DND-41 (cell line): Measurements from ENCODE around the gene SETBP1.

Experiments
- ATAC-seq: fragments of 200-7000 bp; cut with Tn5 transposase; 3 replicates; pipeline ENCODE4 v1.9.1; 2021; ENCODE audit warnings: low read depth; ENCODE audit not compliant: insufficient read depth
- DNase-seq: peaks from one replicate; pipeline ENCODE4 v3.0.0-alpha.2; 2020
- H2AFZ ChIP-seq: 2 replicates; pipeline ENCODE4 v1.6.0; 2012; ENCODE audit warnings: low read depth, low read length
- H3K27ac ChIP-seq: 2 replicates; pipeline ENCODE4 v1.5.1; 2012; ENCODE audit warnings: low read length, inconsistent platforms
- H3K27me3 ChIP-seq: fragments of 200-600 bp; sonication (generic); 2 replicates; pipeline ENCODE4 v1.6.0; 2012; ENCODE audit warnings: low read length, mild to moderate bottlenecking, inconsistent platforms; ENCODE audit not compliant: insufficient read depth, poor library complexity
- H3K36me3 ChIP-seq: 2 replicates; pipeline ENCODE4 v1.5.1; 2012; ENCODE audit warnings: low read length, inconsistent platforms; ENCODE audit not compliant: insufficient read depth
- H3K4me1 ChIP-seq: 2 replicates; pipeline ENCODE4 v1.5.1; 2012; ENCODE audit warnings: mild to moderate bottlenecking, low read length; ENCODE audit not compliant: insufficient read depth
- H3K4me2 ChIP-seq: 2 replicates; pipeline ENCODE4 v1.6.0; 2012; ENCODE audit warnings: mild to moderate bottlenecking, moderate library complexity, low read length, inconsistent platforms; ENCODE audit not compliant: insufficient read depth
- H3K4me3 ChIP-seq, 2 experiments: fragments of 200-600 bp in 1 of 2; shearing (Covaris generic) in 1 of 2; 2 replicates each; pipeline ENCODE4 v1.5.1; 2012 to 2016; ENCODE audit warnings: inconsistent platforms in 2 of 2, low read length in 2 of 2, mild to moderate bottlenecking in 2 of 2, low read depth in 1 of 2, moderate library complexity in 1 of 2
- H3K79me2 ChIP-seq: 2 replicates; pipeline ENCODE4 v1.6.0; 2012; ENCODE audit warnings: low read length, inconsistent platforms; ENCODE audit not compliant: insufficient read depth
- H3K9ac ChIP-seq: 2 replicates; pipeline ENCODE4 v1.6.0; 2012; ENCODE audit warnings: low read depth, mild to moderate bottlenecking, inconsistent platforms, low read length, moderate library complexity
- H3K9me3 ChIP-seq: 2 replicates; pipeline ENCODE4 v1.5.1; 2012; ENCODE audit warnings: low read length, moderate library complexity, mild to moderate bottlenecking, inconsistent platforms; ENCODE audit not compliant: insufficient read depth, severe bottlenecking
- H4K20me1 ChIP-seq: 2 replicates; pipeline ENCODE4 v1.6.0; 2012; ENCODE audit warnings: low read length; ENCODE audit not compliant: insufficient read depth
- CTCF ChIP-seq: IDR thresholded peaks from 2 replicates; pipeline ENCODE4 v1.5.1; 2012; ENCODE audit warnings: borderline replicate concordance, low read length, moderate library complexity, mild to moderate bottlenecking; ENCODE audit not compliant: poor library complexity, severe bottlenecking; ENCODE audit errors: extremely low read depth
- EZH2 ChIP-seq: IDR thresholded peaks from 3 replicates; pipeline ENCODE4 v1.6.1; 2012; ENCODE audit warnings: borderline replicate concordance, low read depth, mild to moderate bottlenecking, moderate library complexity, low read length, inconsistent platforms; ENCODE audit not compliant: severe bottlenecking

SETBP1 gene

GRCh38 chr18:44844486-44844885 lies 163.8 kb downstream of the SETBP1 start:
- Histone ChIP-seq H4K20me1 (no peaks in the 10 kb centered on the region), H3K27ac (no peak overlapping the region), H3K27me3 (no peaks in the 10 kb centered on the region), H3K9ac (no peak overlapping the region), H3K36me3 (no peaks in the 10 kb centered on the region), H3K4me1 (peaks cover 8% of the 10 kb centered on the region), H2AFZ (no peak overlapping the region), H3K4me2 (no peak overlapping the region), H3K4me3 (no peak overlapping the region), H3K79me2 (no peaks in the 10 kb centered on the region), H3K9me3 (no peaks in the 10 kb centered on the region)
- DNase-seq (no peak), ATAC-seq (no peak)
- TF ChIP-seq CTCF (no peak), EZH2 (no peak)

GRCh38 chr18:44846450-44846849 lies 165.8 kb downstream of the SETBP1 start:
- Histone ChIP-seq H3K4me3 (no peak overlapping the region), H2AFZ (no peak overlapping the region), H3K4me2 (no peak overlapping the region), H3K27me3 (no peaks in the 10 kb centered on the region), H3K9me3 (no peaks in the 10 kb centered on the region), H3K27ac (no peak overlapping the region), H3K9ac (no peak overlapping the region), H3K36me3 (no peaks in the 10 kb centered on the region), H3K4me1 (no peaks in the 10 kb centered on the region), H4K20me1 (no peaks in the 10 kb centered on the region), H3K79me2 (no peaks in the 10 kb centered on the region)
- TF ChIP-seq CTCF = no peak
- TF ChIP-seq EZH2 = no peak
- ATAC-seq (no peak), DNase-seq (no peak)

DNA sequence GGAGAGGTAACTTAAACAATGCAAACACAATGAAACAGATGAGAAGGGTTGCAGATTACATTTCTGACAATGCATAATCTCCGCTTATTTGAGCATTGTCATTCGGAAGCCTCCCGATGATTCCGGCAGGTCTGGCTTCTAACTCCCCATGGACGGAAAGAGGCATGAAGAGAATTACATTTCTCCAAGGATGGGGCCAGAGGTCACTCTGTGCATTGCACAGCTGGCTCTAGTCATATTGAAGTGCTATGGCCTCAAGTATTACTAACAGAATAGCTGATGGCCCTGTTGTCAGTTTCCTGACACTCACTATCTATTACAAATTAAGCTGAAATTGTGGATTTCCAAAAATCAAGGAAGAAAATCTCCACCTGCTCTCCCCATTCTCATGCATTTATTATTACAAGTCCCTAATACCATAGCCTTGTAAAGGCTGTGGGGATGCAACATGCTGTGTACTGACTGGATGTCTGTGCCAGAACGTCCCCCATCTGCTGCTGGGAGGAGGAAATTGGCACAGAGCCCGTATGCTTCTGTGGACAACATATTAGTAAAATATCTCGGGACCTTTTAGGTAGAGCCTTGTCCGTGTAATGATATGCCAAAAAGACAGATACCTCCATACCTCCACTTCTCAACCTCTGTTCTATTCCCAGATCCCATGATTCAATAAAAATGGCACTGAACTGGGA lies 168.1 kb downstream of the SETBP1 start:
- no peak for TF ChIP-seq EZH2
- TF ChIP-seq CTCF = no peak
- H3K27ac ChIP-seq = no peak overlapping the region
- no peak overlapping the region for H3K4me3 ChIP-seq
- no peaks in the 10 kb centered on the region for H3K79me2 ChIP-seq
- H3K36me3 ChIP-seq = no peaks in the 10 kb centered on the region
- ATAC-seq (no peak), DNase-seq (no peak)
- H3K4me1 ChIP-seq = no peaks in the 10 kb centered on the region
- H3K9me3 ChIP-seq = no peaks in the 10 kb centered on the region
- H3K9ac ChIP-seq = no peak overlapping the region
- H2AFZ ChIP-seq = no peak overlapping the region
- H4K20me1 ChIP-seq = no peaks in the 10 kb centered on the region
- H3K27me3 ChIP-seq = no peaks in the 10 kb centered on the region
- no peak overlapping the region for H3K4me2 ChIP-seq

GRCh38 chr18:44849361-44849760 lies 168.7 kb downstream of the SETBP1 start:
- TF ChIP-seq CTCF = no peak
- TF ChIP-seq EZH2 = no peak
- H3K9me3 ChIP-seq = no peaks in the 10 kb centered on the region
- H3K27me3 ChIP-seq = no peaks in the 10 kb centered on the region
- H2AFZ ChIP-seq = no peak overlapping the region
- no peaks in the 10 kb centered on the region for H3K79me2 ChIP-seq
- no peaks in the 10 kb centered on the region for H3K36me3 ChIP-seq
- DNase-seq (no peak), ATAC-seq (no peak)
- H3K4me3 ChIP-seq = no peak overlapping the region
- H3K4me1 ChIP-seq = no peaks in the 10 kb centered on the region
- H3K27ac ChIP-seq = no peak overlapping the region
- no peaks in the 10 kb centered on the region for H4K20me1 ChIP-seq
- no peak overlapping the region for H3K9ac ChIP-seq
- no peak overlapping the region for H3K4me2 ChIP-seq
